Gastroesophageal sphincter (tissue), 4 donors: ENCODE results near the gene CCNY. TPM values are rescaled to one million over a fixed set of nuclear protein-coding genes. Genes with fewer than 3 reads are reported as not detected.

ENCODE experiments used
- ATAC-seq: fragments of 150-250 bp; one replicate; pipeline ENCODE4 v1.9.1; 2016; ENCODE audit warnings: mild to moderate bottlenecking, moderate library complexity
- H3K27ac ChIP-seq, 4 donors: fragments of 200-600 bp; sonication (generic) in 3 of 4; 1 replicate in 3 of 4; 2 replicates in 1 of 4; pipeline ENCODE4 v1.5.1; 2016 to 2019
- H3K27me3 ChIP-seq: fragments of 200-600 bp; sonication (generic); one replicate; pipeline ENCODE4 v1.5.1; 2019
- H3K36me3 ChIP-seq, 2 donors: fragments of 200-600 bp; sonication (generic); one replicate each; pipeline ENCODE4 v1.5.1; 2019; ENCODE audit warnings: control low read depth in 1 of 2
- H3K4me1 ChIP-seq, 3 donors: fragments of 200-600 bp; sonication (generic); 1 replicate in 2 of 3; 2 replicates in 1 of 3; pipeline ENCODE4 v1.5.1; 2016 to 2019; ENCODE audit warnings: control low read depth in 2 of 3
- H3K4me3 ChIP-seq, 2 donors: fragments of 200-600 bp; sonication (generic); one replicate each; pipeline ENCODE4 v1.5.1; 2019; ENCODE audit warnings: mild to moderate bottlenecking in 1 of 2, moderate library complexity in 1 of 2
- H3K9me3 ChIP-seq, 3 donors: fragments of 200-600 bp; sonication (generic); one replicate each; pipeline ENCODE4 v1.5.1; 2017 to 2019; ENCODE audit warnings: control low read depth in 2 of 3
- EP300 ChIP-seq: sonication (generic); formaldehyde crosslinking; IDR thresholded peaks from one replicate; pipeline ENCODE4 v1.6.1; 2017; ENCODE audit warnings: antibody characterized with exemption, mild to moderate bottlenecking
- POLR2A ChIP-seq, 2 donors: fragments of 450-650 bp; IDR thresholded peaks; one replicate each; pipeline ENCODE4 v1.6.1; 2017; ENCODE audit warnings: antibody characterized with exemption in 2 of 2, mild to moderate bottlenecking in 2 of 2, moderate library complexity in 1 of 2
- POLR2AphosphoS5 ChIP-seq: sonication (generic); formaldehyde crosslinking; IDR thresholded peaks from one replicate; pipeline ENCODE4 v1.6.1; 2017; ENCODE audit warnings: antibody characterized with exemption
- WGBS, 2 donors: methylation state at CpG; one replicate each; pipeline ENCODE4 v1.1.5; 2018; ENCODE audit warnings: low coverage in 1 of 2; 5-methylcytosine and 5-hydroxymethylcytosine counted together
- total RNA-seq, 4 donors: library from RNA; depleted of rRNA; stranded (reverse); fragments of >200 nt; gene quantifications; one replicate each; pipeline ENCODE4 v1.1.0, GENCODE V29; 2016
- TF ChIP-seq, protein P1 (sequence below), 4 experiments: fragments of 200-600 bp in 2 of 4; fragments of 450-650 bp in 2 of 4; sonication (generic) in 1 of 4; IDR thresholded peaks; one replicate each; pipeline ENCODE4 v1.5.1; 2017 to 2019; ENCODE audit warnings: antibody characterized with exemption in 4 of 4, mild to moderate bottlenecking in 2 of 4, moderate library complexity in 2 of 4

The CCNY gene
- total RNA-seq, 4 donors from 2014 or later = 35.5 to 106 (median 63.2) TPM

GRCh38 chr10:35420827-35421552, 84.7 kb downstream of the CCNY start:
- WGBS, 2 donors = 74 to 92% methylated on average over 6 to 7 of the region's 11 CpGs

GRCh38 chr10:35421553-35422178, 85.4 kb downstream of the CCNY start:
- Histone ChIP-seq H3K36me3 (no peaks in the 10 kb centered on the region), H3K9me3 (no peaks in the 10 kb centered on the region), H3K27me3 (no peaks in the 10 kb centered on the region), H3K4me1 (peaks cover 10 to 88% (median 53%) of the 10 kb centered on the region in 3 donors), H3K4me3 (peak overlapping the region in 1 of 2 donors; percentile 1), H3K27ac (peak overlapping the region; percentile 55 to 84 (median 78))
- 13 to 41% methylated on average over 5 of the region's 5 CpGs for WGBS, 2 donors
- TF ChIP-seq POLR2AphosphoS5 (peak; percentile 77), EP300 (no peak), POLR2A (IDR thresholded peaks at IDR 0.05) (no peak)
- TF ChIP-seq, protein P1, sequence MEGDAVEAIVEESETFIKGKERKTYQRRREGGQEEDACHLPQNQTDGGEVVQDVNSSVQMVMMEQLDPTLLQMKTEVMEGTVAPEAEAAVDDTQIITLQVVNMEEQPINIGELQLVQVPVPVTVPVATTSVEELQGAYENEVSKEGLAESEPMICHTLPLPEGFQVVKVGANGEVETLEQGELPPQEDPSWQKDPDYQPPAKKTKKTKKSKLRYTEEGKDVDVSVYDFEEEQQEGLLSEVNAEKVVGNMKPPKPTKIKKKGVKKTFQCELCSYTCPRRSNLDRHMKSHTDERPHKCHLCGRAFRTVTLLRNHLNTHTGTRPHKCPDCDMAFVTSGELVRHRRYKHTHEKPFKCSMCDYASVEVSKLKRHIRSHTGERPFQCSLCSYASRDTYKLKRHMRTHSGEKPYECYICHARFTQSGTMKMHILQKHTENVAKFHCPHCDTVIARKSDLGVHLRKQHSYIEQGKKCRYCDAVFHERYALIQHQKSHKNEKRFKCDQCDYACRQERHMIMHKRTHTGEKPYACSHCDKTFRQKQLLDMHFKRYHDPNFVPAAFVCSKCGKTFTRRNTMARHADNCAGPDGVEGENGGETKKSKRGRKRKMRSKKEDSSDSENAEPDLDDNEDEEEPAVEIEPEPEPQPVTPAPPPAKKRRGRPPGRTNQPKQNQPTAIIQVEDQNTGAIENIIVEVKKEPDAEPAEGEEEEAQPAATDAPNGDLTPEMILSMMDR (IDR thresholded peaks at IDR 0.05) = no peak
- peak; percentile 87 for ATAC-seq

More at GRCh38 chr10:35420827-35421552, 84.7 kb downstream of the CCNY start:
- Histone ChIP-seq H3K4me1 (peaks cover 10 to 85% (median 55%) of the 10 kb centered on the region in 3 donors), H3K9me3 (no peaks in the 10 kb centered on the region), H3K36me3 (no peaks in the 10 kb centered on the region), H3K27me3 (no peaks in the 10 kb centered on the region), H3K27ac (peak overlapping the region; percentile 55 to 84 (median 78)), H3K4me3 (peak overlapping the region in 1 of 2 donors; percentile 1)
- TF ChIP-seq POLR2A (IDR thresholded peaks at IDR 0.05) = no peak
- no peak for TF ChIP-seq POLR2AphosphoS5
- no peak for TF ChIP-seq EP300
- TF ChIP-seq, protein P1 (IDR thresholded peaks at IDR 0.05) = no peak
- peak; percentile 19 for ATAC-seq

DNA sequence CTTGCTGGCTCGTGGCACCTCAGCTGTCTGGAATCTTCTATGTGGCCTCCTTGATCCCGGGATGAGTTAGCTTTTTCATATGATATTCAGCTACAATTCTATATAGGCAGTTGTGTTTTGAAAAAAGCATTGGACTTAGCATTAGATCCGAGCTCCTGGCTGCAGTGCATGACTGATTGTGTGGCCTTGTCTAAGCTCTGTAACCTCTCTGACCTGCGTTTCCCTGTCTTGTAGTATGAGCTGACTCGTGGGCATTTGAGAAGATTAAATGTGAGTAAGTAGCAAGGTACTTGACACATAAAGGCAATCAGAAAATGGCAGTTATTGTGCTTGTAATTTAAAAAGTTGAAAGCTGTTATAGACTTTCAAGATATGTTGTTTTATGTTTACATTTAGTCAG, 85.9 kb downstream of the CCNY start:
- no peak for ATAC-seq
- no peaks in the 10 kb centered on the region for H3K27me3 ChIP-seq
- peak overlapping the region; percentile 55 to 82 (median 72) for H3K27ac ChIP-seq
- TF ChIP-seq EP300 (no peak), POLR2AphosphoS5 (no peak), POLR2A (IDR thresholded peaks at IDR 0.05) (no peak)
- TF ChIP-seq, protein P1 (IDR thresholded peaks at IDR 0.05) = no peak
- H3K36me3 ChIP-seq = no peaks in the 10 kb centered on the region
- no peak overlapping the region for H3K4me3 ChIP-seq
- WGBS, 2 donors = 55 to 57% methylated on average over 5 of the region's 5 CpGs
- H3K4me1 ChIP-seq = peaks cover 10 to 83% (median 48%) of the 10 kb centered on the region in 3 donors
- no peaks in the 10 kb centered on the region for H3K9me3 ChIP-seq

- TF ChIP-seq POLR2A (IDR thresholded peaks at IDR 0.05) (no peak), EP300 (no peak), POLR2AphosphoS5 (no peak)
- TF ChIP-seq, protein P1 (IDR thresholded peaks at IDR 0.05) = no peak
- Histone ChIP-seq H3K36me3 (no peaks in the 10 kb centered on the region), H3K4me1 (peaks cover 10 to 69% (median 39%) of the 10 kb centered on the region in 3 donors)
Observed at GRCh38 chr10:35423505-35424306, 87.4 kb downstream of the CCNY start.

More at GRCh38 chr10:35423505-35424306, 87.4 kb downstream of the CCNY start:
- H3K4me3 ChIP-seq = no peak overlapping the region
- no peak for ATAC-seq
- 85 to 89% methylated on average over 8 of the region's 11 CpGs for WGBS, 2 donors
- no peaks in the 10 kb centered on the region for H3K9me3 ChIP-seq
- H3K27me3 ChIP-seq = no peaks in the 10 kb centered on the region
- H3K27ac ChIP-seq = no peak overlapping the region
